H1 (cell line): ENCODE results near the gene MROH2A. TPM values are rescaled to one million over a fixed set of nuclear protein-coding genes. Genes with fewer than 3 reads are reported as not detected.

Experiments
- BCL11A ChIP-seq, 2 experiments: IDR thresholded peaks; one replicate each; pipeline ENCODE4 v1.6.1; 2011; ENCODE audit warnings: low read depth in 2 of 2, low read length in 2 of 2, mild to moderate bottlenecking in 2 of 2
- YY1 ChIP-seq: IDR thresholded peaks from 2 replicates; pipeline ENCODE4 v1.6.1; 2011; ENCODE audit warnings: low read depth, mild to moderate bottlenecking, low read length
- polyA plus RNA-seq, 7 experiments: library from polyadenylated mRNA; depleted of rRNA in 3 of 7; stranded (reverse) in 5 of 7; unstranded in 2 of 7; fragments of >200 nt in 5 of 7; fragments of 200-250 nt in 2 of 7; gene quantifications; 1 replicate in 5 of 7; 2 replicates in 1 of 7; 4 replicates in 1 of 7; pipeline versions ENCODE4 v1.2.1 to v1.2.3, GENCODE V29; 2011 to 2013; ENCODE audit warnings: missing spikeins in 2 of 7, mixed read lengths in 2 of 7
- total RNA-seq: library from RNA; stranded (reverse); fragmentation: NEBNext Ultra II Directional; extraction: Animal tissue kit (Norgen Biotek cat#: 25700); gene quantifications from 2 replicates; pipeline ENCODE4 v1.2.1, GENCODE V29; 2021

The MROH2A gene
- total and polyA plus RNA-seq, 2 of the 8 experiments (the other 6 are each of a cell fraction or from before 2014, with no cell fraction given), result not detected

DNA sequence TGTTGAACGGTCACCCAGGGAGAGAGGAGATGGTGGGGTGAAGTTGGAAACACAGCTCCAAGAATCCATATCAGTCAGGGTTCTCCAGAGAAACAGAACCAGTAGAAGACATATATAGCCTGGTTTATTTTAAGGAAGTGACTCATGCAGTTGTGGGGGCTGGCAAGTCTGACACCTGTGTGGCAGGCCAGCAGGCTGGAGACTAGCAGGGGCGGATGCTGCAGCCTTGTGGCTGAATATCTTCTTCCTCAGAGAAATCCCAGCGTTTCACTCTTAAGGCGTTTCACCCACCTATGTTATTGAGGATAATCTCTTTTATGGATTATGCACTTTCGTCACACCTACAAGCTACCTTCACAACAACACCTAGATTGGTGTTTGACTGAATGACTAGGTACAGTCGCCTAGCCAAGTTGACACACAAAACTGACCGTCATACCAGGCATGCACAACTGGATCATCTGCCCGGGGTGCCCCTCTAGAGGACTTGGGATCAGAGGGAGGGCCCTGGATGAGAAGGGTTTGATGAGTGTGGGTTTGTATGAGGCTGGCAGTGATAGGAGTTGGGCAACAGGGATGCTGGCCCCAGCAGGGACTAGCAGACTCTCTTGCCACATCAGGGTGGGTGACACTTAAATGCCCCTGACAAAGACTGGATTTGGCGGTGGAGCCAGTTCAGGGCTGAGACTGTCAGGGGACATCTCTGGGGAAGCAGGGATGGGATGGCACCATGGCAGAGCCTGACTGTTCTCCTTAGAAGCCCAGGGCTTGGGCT lies 23.4 kb downstream of the MROH2A start (continued):
- TF ChIP-seq YY1 (no peak), BCL11A (IDR thresholded peaks at IDR 0.05; ENCODE audit: low read depth in 2 of 2, low read length in 2 of 2) (no peak)
